IMR-90 (cell line): ENCODE results near the gene GAREM1.

Experiments
- CHD1 ChIP-seq: IDR thresholded peaks from 2 replicates; pipeline ENCODE4 v1.6.1; 2012; ENCODE audit warnings: low read depth, low read length, improper control_type of control experiment
- POLR2A ChIP-seq: IDR thresholded peaks from 2 replicates; pipeline ENCODE4 v1.6.1; 2012; ENCODE audit warnings: mild to moderate bottlenecking, low read depth, low read length
- SMC3 ChIP-seq: fragments of 150-350 bp; IDR thresholded peaks from 2 replicates; pipeline ENCODE4 v1.6.1; 2016; ENCODE audit warnings: low read depth, mild to moderate bottlenecking, antibody characterized with exemption, low read length, moderate library complexity

GRCh38 chr18:32276906-32277305 lies 193.8 kb downstream of the GAREM1 start:
- TF ChIP-seq SMC3 (no peak), CHD1 (no peak), POLR2A (no peak)
